Activated CD8-positive, alpha-beta memory T cell treated with anti-CD3 and anti-CD28 coated beads for 24 hours (primary cell): ENCODE results near the gene EVX2.

Experiments used
- DNase-seq: peaks from one replicate; pipeline ENCODE4 v3.0.0-alpha.2; 2020

Gene EVX2

DNA sequence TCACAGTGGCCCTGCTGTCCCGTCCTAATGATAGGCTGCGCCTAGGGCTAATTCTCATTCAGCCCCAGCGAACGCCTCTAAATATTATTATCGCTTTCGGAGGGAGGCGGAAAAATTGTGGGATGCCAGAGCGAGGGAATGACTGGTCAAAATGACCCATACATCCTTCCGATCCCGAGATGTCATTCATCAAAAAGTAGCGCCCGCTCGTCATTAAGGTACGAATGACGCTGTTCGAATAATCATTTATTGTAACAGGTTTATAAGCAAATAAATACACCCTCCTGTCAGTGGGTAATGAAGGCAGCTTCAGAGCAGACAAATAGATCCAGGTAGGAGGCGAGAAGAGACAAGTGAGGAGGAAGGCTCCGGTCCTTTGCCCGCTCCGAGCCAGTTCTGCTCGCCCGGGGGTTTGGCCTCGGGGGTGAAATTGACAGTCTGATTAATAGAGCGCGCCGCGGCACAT, at the start of gene EVX2:
Gene EVX2 (minus strand): TSS at position 167 of the 466 bp plus-strand sequence. CDS start 186 bp downstream, outside the sequence.
- no peak for DNase-seq

DNA sequence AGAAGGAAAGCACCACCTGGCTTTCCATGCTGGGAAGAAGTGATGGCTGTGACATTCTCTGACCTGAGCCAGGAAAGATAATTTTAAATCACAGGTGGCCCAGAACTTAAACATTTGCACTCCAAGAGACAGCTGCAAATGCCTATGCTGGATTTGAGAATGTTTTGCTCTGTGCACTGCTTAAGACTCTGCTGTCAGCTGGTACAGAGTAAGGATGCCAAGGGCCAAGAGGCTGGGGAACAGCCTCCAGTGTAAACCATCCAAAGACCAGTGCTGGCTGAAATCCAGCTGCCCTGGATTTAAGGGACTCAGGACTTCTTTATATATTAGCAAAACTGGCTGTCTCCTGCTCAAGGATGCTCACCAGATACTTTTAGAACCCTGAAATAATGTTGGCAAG, 49.6 kb upstream of the EVX2 start:
- DNase-seq, result no peak

DNA sequence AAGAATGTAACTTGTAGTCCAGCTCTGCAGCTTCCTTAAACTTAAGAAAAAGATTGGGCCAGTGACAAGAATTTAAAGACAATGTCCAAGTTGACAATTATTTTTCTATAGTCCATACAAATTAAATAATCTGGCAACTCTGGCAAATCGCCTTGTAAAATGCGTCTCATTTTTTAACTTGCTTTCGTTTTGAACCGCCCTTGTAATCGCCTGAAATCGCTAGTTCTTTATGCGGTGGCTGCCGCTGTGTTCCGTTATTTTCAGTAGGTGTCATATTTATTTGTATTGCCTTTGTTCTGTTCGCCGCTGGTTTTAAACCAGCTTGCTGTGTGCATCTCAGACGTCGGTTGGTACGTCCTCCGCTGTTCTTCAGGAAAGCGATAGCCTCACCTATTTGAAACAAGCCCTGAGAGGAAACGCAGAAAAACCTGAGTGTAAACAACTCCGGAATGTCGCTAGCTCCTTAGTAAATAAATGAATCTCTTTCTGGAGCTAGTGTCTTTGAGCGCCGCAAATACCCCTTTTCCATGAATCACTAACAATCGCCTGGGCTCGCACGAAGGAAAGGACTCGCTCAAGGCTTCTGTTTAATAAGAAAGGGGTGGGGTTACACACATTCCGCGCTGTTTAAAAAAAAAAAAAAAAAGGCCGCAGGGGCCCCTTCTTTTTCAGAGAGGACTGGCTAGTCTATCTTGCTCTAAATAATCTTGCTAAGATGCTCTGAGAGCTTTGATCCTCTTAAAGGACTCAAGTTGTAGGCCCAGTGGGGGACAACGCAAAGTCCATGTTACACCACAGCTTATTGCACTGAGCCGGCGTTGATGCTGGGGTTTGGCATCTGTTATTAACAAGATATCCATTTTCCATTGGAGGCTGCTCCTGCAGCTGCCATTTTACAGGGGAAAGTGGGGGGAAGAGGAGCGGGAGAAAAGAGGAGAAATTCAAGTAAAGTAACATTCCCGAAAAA, 48.7 kb upstream of the EVX2 start:
- DNase-seq, result peak; percentile 47

DNA sequence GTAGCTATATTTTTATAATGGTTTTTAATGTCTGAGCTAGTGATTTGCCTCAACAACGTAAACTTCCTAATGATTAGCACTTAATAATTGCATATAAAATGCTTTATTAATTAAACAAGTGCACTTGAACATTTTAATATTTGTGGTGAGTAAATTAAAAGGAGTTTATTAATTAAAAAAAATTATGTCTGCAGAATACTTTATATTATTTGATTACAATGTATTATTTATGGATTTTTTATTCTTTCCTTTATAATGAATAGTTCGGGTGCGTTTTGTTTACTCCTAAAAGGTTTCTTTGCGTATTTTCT, 48.0 kb upstream of the EVX2 start:
- DNase-seq, result no peak

DNA sequence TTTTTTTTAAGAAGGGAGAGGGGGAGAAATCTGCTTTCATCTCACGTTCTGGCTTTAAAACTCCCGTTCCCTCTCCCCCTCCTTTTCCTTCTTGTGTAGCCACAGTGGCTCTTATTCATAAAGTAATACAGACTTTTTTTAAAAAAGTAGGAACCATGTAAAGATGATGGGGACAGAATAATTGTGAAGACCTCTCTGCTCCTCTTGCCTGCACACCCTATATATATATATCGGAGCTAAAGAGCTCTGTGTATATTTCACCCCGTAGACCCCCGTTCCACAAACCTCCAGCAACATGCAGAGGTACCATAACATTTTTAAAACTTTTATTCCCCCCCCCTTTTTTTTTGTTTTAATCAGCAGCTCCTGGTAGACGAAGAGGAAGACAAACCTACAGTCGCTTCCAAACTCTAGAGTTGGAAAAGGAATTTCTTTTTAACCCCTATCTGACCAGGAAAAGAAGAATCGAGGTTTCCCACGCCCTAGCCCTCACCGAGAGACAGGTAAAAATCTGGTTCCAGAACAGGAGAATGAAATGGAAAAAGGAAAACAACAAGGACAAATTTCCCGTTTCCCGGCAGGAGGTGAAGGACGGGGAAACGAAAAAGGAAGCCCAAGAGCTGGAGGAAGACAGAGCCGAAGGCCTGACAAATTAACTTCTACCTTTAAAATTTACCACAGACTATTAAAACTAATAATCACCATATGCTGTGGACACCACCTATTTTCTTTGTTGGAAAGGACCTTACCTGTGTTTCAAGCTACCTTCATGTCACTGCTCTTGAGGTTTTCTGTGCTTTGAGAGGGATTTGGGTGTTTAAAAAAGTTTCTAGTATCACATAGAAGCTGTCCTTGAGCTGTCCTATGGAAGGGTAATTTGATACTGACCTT, 47.4 kb upstream of the EVX2 start:
- no peak for DNase-seq

DNA sequence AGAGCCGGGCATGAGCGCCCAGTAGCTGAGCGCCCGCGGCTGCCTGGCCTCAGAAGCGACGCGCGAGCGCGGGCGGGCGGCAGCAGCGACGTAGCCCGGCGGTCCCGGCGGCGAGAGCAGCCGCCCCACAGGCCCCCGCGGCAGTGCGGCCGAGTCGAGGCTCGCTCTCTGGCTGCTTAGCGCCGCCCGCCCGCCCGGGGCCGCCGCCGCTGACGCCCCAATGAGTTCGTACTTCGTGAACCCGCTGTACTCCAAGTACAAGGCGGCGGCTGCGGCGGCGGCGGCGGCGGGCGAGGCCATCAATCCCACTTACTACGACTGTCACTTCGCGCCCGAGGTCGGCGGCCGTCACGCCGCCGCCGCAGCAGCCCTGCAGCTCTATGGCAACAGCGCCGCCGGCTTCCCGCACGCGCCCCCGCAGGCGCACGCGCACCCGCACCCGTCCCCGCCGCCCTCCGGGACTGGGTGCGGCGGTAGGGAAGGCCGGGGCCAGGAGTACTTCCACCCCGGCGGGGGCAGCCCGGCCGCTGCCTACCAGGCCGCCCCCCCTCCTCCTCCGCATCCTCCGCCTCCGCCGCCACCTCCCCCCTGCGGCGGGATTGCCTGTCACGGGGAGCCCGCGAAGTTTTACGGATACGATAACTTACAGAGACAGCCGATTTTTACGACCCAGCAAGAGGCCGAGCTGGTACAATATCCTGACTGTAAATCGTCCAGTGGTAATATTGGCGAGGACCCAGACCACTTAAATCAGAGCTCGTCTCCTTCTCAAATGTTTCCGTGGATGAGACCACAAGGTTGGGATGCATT, 46.6 kb upstream of the EVX2 start:
- DNase-seq, result peak; percentile 60

DNA sequence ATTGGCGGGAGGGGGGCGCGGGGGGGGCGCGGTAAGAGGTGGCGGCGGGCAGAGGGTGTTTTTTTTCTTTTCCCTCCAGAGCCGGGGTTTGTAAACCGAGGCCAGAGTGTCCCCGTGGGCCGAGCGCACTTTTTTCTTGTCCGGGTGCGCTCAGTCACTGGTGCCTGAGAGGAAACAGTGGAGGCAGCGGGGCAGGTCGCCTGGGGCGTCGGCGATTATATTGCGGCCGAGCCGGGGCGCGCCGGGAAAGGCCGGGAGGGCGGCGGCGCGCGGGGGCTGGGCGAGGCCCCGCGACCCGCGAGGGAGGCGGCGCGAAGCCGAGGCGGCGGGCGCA, 46.0 kb upstream of the EVX2 start:
- DNase-seq, result peak; percentile 61

DNA sequence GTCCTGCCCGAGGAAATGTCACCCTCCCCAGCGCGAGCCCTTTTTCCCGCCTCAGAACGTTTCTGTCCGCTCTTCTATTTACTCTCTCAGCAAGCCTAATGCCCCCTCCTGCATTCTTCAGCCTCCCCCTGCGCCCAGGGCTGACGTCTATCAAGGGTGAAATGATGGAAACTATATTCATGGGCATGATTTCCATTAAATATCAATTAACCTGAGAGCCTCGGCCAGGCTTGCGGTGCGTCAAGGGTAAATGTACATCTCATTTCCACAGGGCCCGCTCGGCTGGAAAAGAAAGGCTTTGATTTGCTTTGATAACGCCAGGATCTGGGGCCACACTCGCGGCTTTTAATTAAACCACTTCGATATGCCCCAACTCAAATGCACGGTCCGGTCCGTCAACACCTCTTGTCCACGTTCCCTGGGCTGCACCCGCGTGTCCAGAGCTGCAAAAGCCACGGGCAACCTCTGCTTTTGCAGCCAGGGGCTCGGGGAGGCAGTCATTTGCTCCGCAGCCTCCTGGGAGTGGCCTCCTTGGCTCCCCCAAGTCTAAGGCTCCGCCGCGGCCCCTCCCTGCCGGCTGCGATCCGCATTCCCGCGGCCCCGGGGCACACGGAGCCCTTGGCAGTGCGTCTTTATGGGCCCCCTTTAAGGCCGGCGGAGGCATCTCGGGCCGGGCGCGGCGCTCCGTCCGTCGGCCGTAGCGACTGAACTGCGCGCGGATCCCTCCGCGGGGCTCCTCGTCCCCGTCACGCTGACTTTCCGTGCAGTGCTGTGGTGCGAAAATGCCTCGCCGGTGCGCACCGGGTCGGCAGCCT, 45.4 kb upstream of the EVX2 start, which contains the start of gene HOXD8:
Gene HOXD8 (plus strand): TSS at position 724 of the 815 bp plus-strand sequence. CDS start 662 bp downstream, outside the sequence.
- DNase-seq, result peak; percentile 66

DNA sequence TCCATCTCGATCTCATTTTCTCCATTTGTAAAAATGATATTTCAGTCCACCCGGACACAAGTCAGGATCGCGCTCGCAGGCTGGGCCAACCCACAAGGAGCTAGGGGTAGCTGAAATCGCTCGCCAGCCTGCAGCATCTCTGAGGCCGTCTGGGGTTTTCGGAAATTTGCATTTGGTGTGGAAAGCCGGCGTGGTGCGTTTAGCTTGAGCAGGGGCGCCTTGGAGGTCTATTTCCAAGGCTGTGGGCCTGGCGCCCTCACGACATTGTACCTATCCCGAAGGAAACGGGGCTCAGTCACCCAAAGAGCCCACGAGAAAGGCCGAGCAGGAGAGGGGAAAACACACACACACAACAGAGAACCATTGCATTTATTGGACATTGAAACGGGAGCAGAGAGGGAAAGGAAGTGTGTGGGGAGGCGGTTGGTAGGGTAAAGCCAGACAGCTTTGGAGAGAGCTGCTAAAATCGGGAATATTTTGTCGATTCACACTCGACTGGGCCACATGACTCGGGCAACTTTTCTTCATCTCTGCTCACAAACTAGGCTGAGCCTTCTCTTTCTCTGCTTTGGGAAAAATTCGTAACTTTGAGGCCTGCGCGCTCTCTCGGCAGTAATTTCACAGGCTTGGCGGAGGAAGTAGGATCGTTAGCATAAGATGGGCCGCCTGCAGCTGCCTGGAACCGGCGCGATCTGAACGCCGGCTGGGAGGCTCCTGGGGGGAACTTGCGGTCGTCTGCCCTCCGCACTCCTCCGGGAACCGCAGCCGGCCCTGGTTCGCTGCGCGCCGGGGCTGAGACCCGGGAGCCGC, 44.6 kb upstream of the EVX2 start:
- DNase-seq, result no peak

DNA sequence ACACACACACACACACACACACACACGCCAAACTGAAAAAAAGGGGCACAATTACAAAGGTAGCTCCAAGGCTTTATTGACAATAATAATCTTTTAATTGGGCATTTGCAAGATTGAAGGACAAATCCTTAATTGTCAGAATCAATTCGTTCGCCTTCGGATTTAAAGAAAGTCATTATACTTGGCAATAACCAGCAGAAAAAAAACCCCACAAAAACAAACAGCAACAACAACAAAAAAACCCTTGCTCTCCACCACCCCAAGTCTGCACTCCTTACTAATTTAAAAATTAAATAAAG, 44.0 kb upstream of the EVX2 start:
- DNase-seq, result no peak

DNA sequence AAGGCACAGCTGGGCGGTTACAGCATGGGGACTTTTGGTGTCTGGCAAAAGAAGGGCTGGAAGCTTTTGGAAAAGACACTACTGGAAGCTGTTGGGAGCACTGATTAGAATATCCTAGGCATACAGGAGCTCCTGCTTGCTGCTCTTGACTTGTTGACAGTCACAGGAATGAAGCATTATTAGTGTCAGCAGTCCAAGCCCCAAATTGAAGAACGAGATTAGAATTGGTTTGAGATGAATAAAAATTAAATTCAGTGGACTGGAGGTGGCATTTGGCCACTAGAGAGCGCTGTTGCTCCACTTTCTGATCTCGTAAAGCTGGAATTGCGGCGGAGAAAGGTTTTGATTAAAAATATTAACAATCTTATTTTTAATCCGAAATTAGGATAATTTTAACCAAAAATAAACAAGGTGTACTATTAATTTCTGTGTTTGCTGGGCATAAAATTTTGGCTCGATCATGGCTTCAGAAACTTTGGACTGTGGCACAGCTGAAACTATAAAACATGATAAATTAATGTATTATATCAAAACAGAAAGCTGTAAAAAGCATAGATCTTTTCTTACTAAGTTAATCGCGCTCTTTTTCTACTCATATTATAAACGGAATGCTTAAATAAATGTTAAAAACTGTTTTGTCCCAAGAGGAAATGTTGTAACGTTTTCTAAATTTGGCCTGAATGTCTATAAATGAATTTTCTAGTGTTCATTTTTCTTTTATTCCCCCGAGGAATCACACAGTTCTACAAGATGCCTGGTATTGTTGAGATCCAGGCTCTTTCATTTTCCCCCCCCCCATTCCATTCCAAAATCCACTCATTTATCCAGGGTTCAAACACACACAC, 43.4 kb upstream of the EVX2 start:
- peak; percentile 86 for DNase-seq

DNA sequence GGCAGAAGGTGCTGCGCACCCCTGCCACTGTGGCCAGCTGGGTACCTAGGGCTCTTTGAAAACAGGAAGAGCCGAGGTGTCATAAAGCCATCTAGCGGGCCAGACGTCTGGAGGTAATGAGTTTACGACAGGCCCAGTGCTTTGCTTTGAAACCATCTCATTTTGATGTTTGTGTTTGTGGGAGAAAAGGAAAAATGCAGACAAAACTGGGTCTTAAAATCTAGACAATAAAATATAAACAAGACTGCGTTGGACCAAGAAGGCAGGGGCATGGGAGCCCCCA, 42.0 kb upstream of the EVX2 start:
- no peak for DNase-seq

DNA sequence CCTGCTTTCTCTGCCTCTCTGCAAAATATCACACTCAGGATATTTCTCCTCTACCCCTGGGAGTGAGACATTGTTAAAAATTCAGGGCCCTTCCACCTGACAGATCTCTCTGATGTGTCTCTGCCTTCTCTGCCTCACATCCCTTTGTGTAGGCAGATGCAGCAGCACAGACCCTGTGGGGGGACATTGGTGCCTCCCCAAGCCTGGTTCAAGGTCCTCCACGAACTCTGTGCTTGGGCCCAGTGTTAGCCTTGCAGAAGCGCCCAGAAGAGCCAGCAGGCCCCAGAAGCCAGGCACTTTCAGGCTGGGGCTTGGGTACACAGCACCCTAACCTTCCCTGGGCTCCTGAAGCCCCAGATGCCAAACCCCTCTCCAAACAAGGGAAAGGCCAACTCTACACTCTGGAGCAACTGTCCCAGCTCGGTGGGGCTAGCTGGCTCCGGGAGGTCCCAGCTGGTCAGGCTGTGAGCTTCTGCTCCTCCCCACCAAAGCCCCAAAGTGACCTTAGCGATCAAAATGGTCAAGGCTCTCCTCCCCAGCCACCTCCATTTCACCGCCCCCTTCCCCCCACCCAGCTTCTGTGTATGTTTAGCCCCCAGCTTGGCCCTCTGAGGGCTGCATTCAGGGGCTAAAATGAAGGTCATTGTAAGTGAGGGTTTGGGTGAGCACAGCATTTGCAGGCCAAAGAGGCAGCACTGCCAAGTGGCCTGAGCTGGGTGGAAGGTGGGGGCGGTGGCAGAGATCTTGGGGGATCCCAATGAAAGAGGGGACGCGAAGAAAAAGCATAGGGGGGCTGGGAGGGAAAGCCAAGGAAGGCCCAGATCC, 41.4 kb upstream of the EVX2 start:
- no peak for DNase-seq

DNA sequence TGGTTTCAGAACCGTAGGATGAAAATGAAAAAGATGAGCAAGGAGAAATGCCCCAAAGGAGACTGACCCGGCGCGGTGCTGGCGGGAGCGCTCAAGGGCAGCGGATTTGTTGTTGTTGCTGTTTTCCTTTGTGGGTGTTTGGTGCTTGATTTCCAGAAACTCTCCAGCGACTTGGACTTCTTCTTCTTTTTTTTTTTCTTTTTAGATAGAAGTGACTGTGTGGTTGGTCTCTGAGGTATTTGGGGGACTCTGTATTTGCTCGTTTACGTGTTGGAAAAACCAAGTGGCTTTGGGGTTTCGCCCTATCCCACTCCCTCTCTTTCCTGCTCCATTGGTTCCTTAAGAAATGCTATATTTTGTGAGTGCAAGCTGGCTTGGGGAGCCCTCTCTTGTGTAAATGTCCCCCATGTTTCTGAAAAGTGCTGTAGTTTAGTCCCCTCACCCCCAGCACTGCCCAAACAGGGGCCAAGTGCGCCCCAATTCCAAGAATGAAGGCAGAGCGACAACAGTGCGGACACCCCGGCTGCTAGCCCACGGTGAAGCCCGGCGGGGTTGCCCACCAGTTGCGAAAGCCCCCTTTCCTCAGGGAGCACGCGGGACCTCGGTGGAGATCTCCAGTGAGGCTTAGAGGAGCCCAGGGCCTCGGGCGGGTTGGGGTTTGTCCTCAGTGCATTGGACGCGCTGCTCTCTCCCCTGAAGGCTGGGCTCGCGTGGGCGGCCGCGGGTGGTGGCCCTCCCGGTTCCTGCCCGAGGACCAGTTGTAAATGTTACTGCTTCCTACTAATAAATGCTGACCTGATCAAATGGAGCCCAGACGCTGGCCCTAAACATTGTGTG, 40.6 kb upstream of the EVX2 start:
- no peak for DNase-seq

DNA sequence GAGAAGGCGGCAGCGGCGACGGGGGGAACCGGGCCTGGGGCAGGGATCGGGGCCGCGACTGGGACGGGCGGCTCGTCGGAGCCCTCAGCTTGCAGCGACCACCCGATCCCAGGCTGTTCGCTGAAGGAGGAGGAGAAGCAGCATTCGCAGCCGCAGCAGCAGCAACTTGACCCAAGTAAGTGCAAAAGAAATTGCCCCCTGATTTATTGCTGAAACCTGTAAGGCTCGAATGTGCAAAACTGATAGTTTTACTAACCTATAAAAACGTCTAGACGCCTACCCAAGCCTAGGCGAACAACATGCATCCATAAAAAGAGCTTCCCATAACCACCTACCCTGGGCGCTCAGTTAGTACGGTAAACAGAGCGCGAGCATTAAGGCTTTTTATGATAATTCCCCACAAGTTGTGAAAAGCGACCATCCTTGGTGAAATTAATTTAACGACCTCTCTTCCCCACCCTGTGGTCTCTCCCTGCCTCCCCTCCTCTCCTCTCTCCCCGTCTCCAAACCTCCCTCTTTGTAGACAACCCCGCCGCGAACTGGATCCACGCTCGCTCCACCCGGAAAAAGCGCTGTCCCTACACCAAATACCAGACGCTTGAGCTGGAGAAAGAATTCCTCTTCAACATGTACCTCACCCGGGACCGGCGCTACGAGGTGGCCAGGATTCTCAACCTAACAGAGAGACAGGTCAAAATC, 39.8 kb upstream of the EVX2 start:
- no peak for DNase-seq

DNA sequence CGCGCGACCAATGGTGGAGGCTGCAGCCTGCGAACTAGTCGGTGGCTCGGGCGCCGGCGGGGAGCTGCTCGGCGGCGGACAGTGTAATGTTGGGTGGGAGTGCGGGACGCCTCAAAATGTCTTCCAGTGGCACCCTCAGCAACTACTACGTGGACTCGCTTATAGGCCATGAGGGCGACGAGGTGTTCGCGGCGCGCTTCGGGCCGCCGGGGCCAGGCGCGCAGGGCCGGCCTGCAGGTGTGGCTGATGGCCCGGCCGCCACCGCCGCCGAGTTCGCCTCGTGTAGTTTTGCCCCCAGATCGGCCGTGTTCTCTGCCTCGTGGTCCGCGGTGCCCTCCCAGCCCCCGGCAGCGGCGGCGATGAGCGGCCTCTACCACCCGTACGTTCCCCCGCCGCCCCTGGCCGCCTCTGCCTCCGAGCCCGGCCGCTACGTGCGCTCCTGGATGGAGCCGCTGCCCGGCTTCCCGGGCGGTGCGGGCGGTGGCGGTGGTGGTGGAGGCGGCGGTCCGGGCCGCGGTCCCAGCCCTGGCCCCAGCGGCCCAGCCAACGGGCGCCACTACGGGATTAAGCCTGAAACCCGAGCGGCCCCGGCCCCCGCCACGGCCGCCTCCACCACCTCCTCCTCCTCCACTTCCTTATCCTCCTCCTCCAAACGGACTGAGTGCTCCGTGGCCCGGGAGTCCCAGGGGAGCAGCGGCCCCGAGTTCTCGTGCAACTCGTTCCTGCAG, 39.1 kb upstream of the EVX2 start, which contains the start of gene HOXD9:
Gene HOXD9 (plus strand): TSS at position 37 of the 728 bp plus-strand sequence. CDS start 50 bp downstream, at position 87.
- DNase-seq, result peak; percentile 68

DNA sequence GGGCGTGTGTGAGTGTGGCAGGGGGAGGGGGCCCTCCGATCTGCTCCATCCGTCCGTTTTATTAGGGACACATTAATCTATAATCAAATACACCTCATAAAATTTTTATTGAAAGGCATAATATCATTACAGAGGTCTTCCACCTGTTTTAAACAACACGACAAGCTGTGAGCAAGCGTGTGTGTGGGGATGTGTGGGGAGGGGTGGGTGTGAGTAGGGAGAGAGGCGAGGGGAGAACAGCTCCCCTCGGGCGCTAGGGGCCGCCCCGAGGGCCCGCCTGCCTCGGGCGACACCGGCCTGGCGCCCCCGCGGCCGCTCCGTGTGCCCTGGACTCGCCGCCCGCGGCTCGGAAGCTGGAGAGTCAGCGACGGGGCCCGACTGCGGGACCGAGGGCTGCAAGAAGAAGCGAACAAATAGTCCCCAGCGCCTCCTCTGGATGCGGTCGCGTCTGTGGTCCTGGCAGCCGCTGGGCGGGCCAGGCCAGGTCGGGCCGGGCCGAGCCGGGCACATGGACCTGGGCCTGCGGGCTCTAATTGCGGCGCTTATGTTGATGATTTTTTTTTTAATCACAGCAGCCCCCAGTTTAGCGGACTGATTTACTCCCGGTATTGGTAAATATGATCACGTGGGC, 38.4 kb upstream of the EVX2 start:
- no peak for DNase-seq
